T-helper 17 cell (primary cell): ENCODE results near the gene POLRMT. TPM values are rescaled to one million over a fixed set of nuclear protein-coding genes. Genes with fewer than 3 reads are reported as not detected.

Source experiments
- ATAC-seq: fragments of 150-1000 bp; cut with Tn5 transposase; 2 replicates; pipeline ENCODE4 v1.10.0; 2021; ENCODE audit warnings: mild to moderate bottlenecking, moderate library complexity
- DNase-seq, 3 donors: peaks; one replicate each; pipeline versions ENCODE4 v3.0.0 to v3.0.0-alpha.2; 2020 to 2021
- H3K9me3 ChIP-seq: one replicate; pipeline ENCODE4 v1.7.0; 2013; ENCODE audit warnings: low read length, mild to moderate bottlenecking; ENCODE audit not compliant: control insufficient read depth, poor library complexity, severe bottlenecking
- H3K27ac Mint-ChIP-seq: one replicate; pipeline ENCODE4 v1.8.0; 2022; ENCODE audit warnings: mild to moderate bottlenecking, moderate library complexity, mixed read lengths
- H3K27me3 Mint-ChIP-seq: one replicate; pipeline ENCODE4 v1.8.0; 2022; ENCODE audit warnings: mixed read lengths
- H3K36me3 Mint-ChIP-seq: one replicate; pipeline ENCODE4 v1.8.0; 2022; ENCODE audit warnings: low read depth, mixed read lengths
- H3K4me1 Mint-ChIP-seq: one replicate; pipeline ENCODE4 v1.8.0; 2022; ENCODE audit warnings: mild to moderate bottlenecking, mixed read lengths
- H3K4me3 Mint-ChIP-seq: one replicate; pipeline ENCODE4 v1.8.0; 2022; ENCODE audit warnings: mild to moderate bottlenecking, moderate library complexity, mixed read lengths
- total RNA-seq, 4 donors: library from RNA in 2 of 4; stranded (reverse) in 2 of 4; gene quantifications; one replicate each; pipeline ENCODE4 v1.2.3 and lab custom pipeline; 2022 to 2026

The POLRMT gene
- total RNA-seq, 2 donors from 2014 or later = 61.3 to 64.7 TPM

- Mint-ChIP-seq H3K4me3 (no peak overlapping the region), H3K4me1 (peaks cover 2% of the 10 kb centered on the region), H3K27me3 (no peaks in the 10 kb centered on the region), H3K36me3 (no peaks in the 10 kb centered on the region), H3K27ac (no peak overlapping the region)
- H3K9me3 ChIP-seq = no peaks in the 10 kb centered on the region
- ATAC-seq (no peak), DNase-seq (no peak)
Measured at GRCh38 chr19:648305-648704, 15.0 kb upstream of the POLRMT start.

GRCh38 chr19:647566-648284 is 14.4 kb upstream of the POLRMT start:
- H3K27ac Mint-ChIP-seq = no peak overlapping the region
- H3K27me3 Mint-ChIP-seq = no peaks in the 10 kb centered on the region
- ATAC-seq (no peak), DNase-seq (no peak)
- no peaks in the 10 kb centered on the region for H3K36me3 Mint-ChIP-seq
- peaks cover 2% of the 10 kb centered on the region for H3K4me1 Mint-ChIP-seq
- no peak overlapping the region for H3K4me3 Mint-ChIP-seq
- H3K9me3 ChIP-seq = no peaks in the 10 kb centered on the region

GRCh38 chr19:646779-647565 is 13.6 kb upstream of the POLRMT start:
- DNase-seq (no peak), ATAC-seq (no peak)
- no peaks in the 10 kb centered on the region for H3K9me3 ChIP-seq
- no peak overlapping the region for H3K27ac Mint-ChIP-seq
- peaks cover 2% of the 10 kb centered on the region for H3K4me1 Mint-ChIP-seq
- no peaks in the 10 kb centered on the region for H3K36me3 Mint-ChIP-seq
- H3K4me3 Mint-ChIP-seq = no peak overlapping the region
- H3K27me3 Mint-ChIP-seq = no peaks in the 10 kb centered on the region

- H3K9me3 ChIP-seq = no peaks in the 10 kb centered on the region
- ATAC-seq (peak; percentile 3), DNase-seq (no peak)
- Mint-ChIP-seq H3K4me1 (peaks cover 2% of the 10 kb centered on the region), H3K27me3 (no peaks in the 10 kb centered on the region), H3K36me3 (no peaks in the 10 kb centered on the region), H3K27ac (peak overlapping the region; percentile 74), H3K4me3 (no peak overlapping the region)
Measured at GRCh38 chr19:645912-646778, 12.8 kb upstream of the POLRMT start.

GRCh38 chr19:644789-645188 is 11.5 kb upstream of the POLRMT start:
- H3K4me3 Mint-ChIP-seq = no peak overlapping the region
- no peak overlapping the region for H3K27ac Mint-ChIP-seq
- H3K27me3 Mint-ChIP-seq = no peaks in the 10 kb centered on the region
- ATAC-seq (no peak), DNase-seq (no peak)
- H3K4me1 Mint-ChIP-seq = peaks cover 2% of the 10 kb centered on the region
- no peaks in the 10 kb centered on the region for H3K9me3 ChIP-seq
- H3K36me3 Mint-ChIP-seq = no peaks in the 10 kb centered on the region

GRCh38 chr19:644363-644762 is 11.0 kb upstream of the POLRMT start:
- no peaks in the 10 kb centered on the region for H3K36me3 Mint-ChIP-seq
- H3K27ac Mint-ChIP-seq = peak overlapping the region; percentile 49
- no peak for ATAC-seq

GRCh38 chr19:643736-644135 is 10.4 kb upstream of the POLRMT start:
- no peak for ATAC-seq
- DNase-seq = no peak

More at GRCh38 chr19:644363-644762, 11.0 kb upstream of the POLRMT start:
- no peak overlapping the region for H3K4me3 Mint-ChIP-seq
- no peaks in the 10 kb centered on the region for H3K9me3 ChIP-seq
- no peaks in the 10 kb centered on the region for H3K27me3 Mint-ChIP-seq
- peaks cover 3% of the 10 kb centered on the region for H3K4me1 Mint-ChIP-seq
- no peak for DNase-seq

GRCh38 chr19:642767-643727 is 9.7 kb upstream of the POLRMT start:
- no peak for ATAC-seq
- DNase-seq = no peak
- Mint-ChIP-seq H3K4me3 (no peak overlapping the region), H3K27me3 (no peaks in the 10 kb centered on the region), H3K36me3 (no peaks in the 10 kb centered on the region), H3K4me1 (peaks cover 8% of the 10 kb centered on the region), H3K27ac (no peak overlapping the region)
- H3K9me3 ChIP-seq = no peaks in the 10 kb centered on the region

More at GRCh38 chr19:643736-644135, 10.4 kb upstream of the POLRMT start:
- Mint-ChIP-seq H3K36me3 (no peaks in the 10 kb centered on the region), H3K27me3 (no peaks in the 10 kb centered on the region), H3K27ac (peak overlapping the region; percentile 49), H3K4me1 (peaks cover 8% of the 10 kb centered on the region), H3K4me3 (no peak overlapping the region)
- H3K9me3 ChIP-seq = no peaks in the 10 kb centered on the region

- Mint-ChIP-seq H3K4me3 (no peak overlapping the region), H3K27ac (no peak overlapping the region), H3K27me3 (no peaks in the 10 kb centered on the region), H3K36me3 (no peaks in the 10 kb centered on the region), H3K4me1 (peaks cover 8% of the 10 kb centered on the region)
- no peak for ATAC-seq
- H3K9me3 ChIP-seq = no peaks in the 10 kb centered on the region
- no peak for DNase-seq
Measured at GRCh38 chr19:641702-642101, 8.4 kb upstream of the POLRMT start.

GRCh38 chr19:640606-641189 is 7.4 kb upstream of the POLRMT start:
- Mint-ChIP-seq H3K27me3 (no peaks in the 10 kb centered on the region), H3K4me1 (peaks cover 6% of the 10 kb centered on the region), H3K36me3 (no peaks in the 10 kb centered on the region), H3K4me3 (no peak overlapping the region), H3K27ac (peak overlapping the region; percentile 82)
- DNase-seq (no peak), ATAC-seq (no peak)
- no peaks in the 10 kb centered on the region for H3K9me3 ChIP-seq

- DNase-seq = no peak
- no peaks in the 10 kb centered on the region for H3K36me3 Mint-ChIP-seq
- no peaks in the 10 kb centered on the region for H3K27me3 Mint-ChIP-seq
- no peaks in the 10 kb centered on the region for H3K9me3 ChIP-seq
- no peak overlapping the region for H3K27ac Mint-ChIP-seq
- H3K4me3 Mint-ChIP-seq = no peak overlapping the region
- no peak for ATAC-seq
- peaks cover 6% of the 10 kb centered on the region for H3K4me1 Mint-ChIP-seq
Measured at GRCh38 chr19:640161-640558, 6.8 kb upstream of the POLRMT start.
